ELR (cell line): ENCODE results near the gene FAM228B.
"Not testable (repeated sequence)": the region's sequence is repeated elsewhere in the genome, so short reads cannot be mapped to it uniquely, and the experiment has no call there.

ENCODE experiments used
- DNase-seq: peaks from one replicate; pipeline ENCODE4 v3.0.0-alpha.2; 2015; ENCODE audit warnings: low read depth

The FAM228B gene

DNA sequence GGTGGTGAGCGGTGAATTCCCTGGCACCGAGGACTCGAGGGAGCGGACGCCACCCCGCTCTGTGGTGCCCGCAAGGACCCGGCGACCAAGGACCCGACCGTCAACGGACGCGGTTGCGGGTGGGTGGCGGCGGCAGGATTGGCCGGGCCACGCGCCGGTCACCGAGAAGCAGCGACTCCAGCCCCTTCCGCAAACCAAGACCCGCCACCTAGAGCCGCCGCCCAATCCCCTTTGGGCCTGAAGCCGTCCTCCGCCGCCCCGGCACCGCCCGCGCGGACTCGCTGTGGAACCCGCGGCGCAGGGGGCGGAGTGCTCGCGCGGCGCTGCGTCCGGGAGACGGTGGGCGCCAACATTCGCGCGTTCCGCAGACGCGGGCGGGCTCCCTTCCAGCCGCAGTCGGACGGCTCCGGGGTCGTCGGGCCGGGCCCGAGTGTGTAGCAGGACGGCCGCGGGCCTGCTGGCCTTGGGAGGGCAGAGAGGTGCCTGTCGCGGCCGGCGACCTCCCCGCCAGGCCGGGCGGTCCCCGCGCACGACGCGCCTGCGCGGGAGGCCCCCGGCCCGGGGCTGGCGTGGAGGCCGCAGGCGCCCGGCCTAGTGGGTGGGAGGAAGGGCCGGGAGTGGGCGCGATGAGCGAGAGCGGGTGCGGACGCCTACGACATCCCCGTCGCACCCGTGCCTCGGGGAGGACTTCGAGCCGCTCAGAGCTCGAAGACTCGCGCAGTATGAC lies at the start of gene FAM228B, which contains the start of gene PFN4:
Gene FAM228B (plus strand): TSS at position 275 of the 727 bp plus-strand sequence. CDS start 893 bp downstream, outside the sequence.
Gene PFN4 (minus strand): TSS at position 140 of the 727 bp plus-strand sequence. CDS start 799 bp downstream, outside the sequence.
- peak; percentile 88 for DNase-seq

DNA sequence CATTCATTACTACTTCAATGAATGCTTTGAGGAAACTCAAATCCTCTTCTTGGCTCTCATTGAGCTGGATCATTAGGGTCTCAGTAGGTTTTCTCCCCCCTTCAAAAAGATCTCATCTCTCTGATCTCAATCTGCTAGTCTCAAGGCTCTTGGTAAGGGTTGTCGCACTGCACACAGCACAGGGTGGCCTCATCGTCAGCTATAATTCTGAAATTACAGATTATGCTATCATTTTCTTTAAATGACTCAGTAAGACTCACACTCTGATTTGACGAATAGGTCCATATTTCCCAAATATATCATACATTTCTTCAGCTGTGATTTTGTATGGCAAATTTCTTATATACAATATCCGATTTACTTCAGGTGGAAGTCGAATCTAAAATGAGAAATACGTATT lies 49.5 kb upstream of the FAM228B start:
- DNase-seq = no peak

DNA sequence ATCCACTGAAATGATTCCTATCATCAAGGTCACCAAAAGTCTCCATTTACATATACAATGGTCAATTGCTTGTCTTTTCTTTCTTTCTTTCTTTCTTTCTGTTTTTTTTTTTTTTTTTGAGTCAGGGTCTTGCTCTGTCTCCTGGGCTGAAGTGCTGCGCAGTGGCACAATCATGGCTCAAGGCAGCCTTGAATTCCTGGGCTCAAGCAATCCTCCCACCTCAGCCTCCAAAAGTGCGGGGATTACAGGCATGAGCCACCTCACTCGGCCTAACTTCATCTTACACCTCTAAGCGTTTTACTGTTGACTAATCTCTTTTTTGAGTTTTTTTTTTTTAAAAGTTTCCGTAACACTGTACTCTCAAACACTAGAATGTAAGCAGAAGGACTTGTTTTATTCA lies 48.0 kb upstream of the FAM228B start:
- no peak for DNase-seq

DNA sequence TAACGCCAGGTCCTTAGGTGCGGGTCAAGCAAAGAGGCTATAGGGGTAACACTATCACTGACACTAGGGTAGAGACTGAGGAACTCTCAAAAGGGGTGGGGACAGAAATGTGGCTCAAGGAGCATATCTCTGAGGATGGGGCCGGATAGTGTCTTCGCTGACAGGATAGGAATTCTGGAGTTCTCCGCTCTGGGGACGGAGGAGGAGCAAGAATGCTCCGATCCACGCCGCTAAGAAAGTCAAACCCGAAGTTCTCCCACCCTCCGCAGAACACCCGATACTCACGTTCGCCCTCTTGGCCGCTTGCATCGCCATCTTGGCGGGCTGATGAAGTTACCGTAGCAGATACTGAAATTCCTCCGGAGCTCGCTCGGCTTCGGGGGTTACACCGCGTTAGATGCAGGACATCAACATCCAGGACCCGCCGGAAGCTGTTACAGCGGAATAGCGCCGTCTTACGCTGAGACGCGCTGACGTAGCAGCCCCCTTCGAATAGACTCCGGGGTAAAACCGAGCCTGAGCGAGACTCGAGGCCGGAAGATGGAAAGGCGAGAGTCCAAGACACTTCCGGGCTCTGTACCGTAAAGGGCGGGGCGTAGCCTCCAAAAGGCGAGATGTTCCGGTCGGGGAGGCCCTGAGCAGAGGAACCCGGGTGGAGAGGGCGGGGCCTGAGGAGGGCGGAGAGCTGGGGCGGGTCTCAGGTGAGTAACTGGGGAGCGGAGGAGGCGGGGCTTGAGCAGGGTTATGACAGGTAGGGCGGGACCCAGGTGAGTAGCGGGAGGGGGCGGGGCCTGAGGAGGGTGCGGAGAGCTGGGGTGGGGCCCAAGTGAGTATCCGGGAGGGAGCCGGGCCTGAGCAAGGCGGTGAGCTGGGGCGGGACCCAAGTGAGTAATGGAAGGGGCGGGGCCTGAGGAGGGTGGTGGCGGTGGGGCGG lies 47.1 kb upstream of the FAM228B start, which contains the start of gene SF3B6:
Gene SF3B6 (minus strand): TSS at position 412 of the 934 bp plus-strand sequence. CDS start 97 bp downstream, at position 315.
- peak; percentile 99 for DNase-seq

DNA sequence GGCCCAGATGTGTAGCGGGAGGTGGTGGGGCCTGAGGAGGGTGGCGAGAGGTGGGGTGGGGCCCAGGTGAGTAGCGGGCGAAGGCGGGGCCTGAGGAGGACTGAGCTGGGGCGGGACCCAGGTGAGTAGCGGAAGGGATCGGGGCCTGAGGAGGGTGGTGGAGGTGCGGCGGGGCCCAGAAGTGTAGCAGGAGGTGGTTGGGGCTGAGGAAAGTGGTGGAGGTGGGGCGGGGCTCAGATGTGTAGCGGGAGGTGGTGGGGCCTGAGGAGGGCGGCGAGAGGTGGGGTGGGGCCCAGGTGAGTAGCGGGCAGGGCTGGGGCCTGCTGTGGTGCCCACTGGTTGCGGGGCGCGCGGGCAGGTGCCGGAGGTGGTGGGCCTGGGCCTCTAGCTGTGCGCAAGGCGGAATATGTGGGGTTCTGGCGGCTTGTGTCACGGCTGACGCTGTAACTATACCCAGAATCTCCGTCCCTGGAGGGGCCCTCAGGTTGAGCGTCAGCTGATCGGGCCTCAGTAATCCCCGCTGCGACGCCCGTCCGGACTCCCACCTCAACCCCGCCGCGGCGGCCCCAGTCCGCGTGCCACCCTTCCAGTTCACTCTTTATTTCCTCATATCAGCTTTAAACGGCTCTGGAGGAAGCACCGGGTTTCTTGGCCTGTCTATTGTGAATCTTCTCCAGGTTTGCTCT lies 46.3 kb upstream of the FAM228B start:
- DNase-seq = peak; percentile 32

DNA sequence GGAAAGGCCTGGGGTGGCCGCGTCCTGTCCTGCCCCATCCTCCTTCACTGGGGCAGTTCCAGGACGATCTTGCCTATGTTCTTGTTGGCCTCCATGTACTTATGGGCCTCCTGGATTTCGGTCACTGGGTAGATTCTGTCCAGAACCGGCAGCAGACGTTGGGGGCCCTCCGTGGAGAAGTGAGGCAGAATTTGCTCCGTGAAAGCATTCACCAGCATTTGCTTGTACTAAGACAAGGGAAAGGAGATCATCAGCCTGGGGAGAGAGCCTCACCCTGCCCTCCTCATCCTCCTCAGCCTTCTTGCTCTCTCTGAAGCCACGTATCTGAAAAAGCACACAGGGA lies 45.8 kb upstream of the FAM228B start:
- no peak for DNase-seq

DNA sequence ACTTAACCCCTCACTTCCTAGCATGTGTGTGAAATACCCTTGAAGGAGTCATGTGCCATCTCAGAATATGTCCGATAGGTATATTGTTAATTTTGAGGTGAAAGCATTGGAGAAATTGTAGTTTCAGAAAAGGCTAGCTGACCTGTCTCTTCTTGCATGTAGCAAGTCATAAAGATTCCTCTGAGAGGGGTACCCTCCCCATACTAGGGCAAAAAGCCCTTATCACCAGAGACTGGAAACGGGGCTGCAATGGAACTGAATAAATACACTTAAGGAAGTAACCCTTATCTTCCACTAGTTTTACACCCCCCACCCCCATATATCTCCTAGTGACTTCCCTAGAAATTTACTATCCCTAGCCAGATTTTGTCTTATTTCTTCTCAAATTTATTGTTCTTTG lies 45.4 kb upstream of the FAM228B start:
- DNase-seq = no peak

DNA sequence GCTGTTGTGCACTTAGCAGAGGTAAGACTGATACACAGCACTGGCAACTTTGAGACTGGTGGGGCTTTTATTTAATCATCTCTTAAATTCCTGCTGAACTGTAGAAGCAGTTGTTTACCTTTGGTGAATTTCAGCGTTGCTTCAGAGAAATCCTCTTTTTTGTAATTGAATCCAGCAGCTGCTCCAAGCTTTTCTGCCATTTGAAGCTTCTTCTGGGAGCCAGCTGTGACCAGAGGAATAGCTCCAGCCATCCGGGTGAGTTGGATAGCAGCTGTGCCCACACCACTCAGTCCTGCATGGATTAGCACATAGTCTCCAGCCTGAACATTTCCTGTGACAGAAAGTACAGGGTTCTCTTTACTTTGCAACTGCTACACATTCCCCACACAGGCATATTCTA lies 42.6 kb upstream of the FAM228B start:
- DNase-seq = no peak

DNA sequence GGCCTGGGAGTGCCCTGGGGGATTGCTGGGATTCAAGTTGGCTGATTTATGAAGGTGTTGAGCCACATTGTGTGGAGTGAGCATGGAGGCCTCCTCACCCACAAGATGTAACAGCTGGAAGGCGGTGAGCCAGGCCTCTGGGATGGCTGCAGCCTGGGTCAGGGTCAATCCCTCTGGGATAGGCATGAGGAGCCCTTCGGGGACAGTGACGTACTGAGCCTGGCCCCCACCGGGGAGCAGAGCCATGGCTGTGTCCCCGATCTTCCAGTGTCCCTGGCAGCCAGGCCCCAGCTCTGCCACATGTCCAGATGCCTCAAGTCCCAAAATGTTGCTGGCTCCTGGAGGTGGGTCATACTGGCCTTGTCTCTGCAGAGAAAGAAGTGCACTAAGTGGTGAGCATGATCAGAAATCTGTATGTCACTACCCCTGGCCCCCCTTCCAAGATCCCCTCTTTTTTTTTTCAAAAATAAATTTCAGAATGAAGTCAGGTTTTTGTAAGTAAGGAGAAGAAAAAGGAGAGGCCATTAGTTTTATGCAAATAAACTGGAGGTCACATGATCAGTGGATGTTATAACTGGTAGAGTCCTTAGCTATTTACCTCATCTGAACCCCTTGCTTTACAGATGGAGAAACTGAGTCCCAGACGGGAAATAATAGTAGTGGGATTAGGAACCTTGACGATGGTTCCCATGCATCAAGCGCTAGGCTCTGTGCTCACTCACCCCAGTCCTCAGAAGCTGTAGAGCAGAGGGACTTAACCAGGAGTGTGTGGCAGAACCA lies 40.3 kb upstream of the FAM228B start:
- DNase-seq = no peak

DNA sequence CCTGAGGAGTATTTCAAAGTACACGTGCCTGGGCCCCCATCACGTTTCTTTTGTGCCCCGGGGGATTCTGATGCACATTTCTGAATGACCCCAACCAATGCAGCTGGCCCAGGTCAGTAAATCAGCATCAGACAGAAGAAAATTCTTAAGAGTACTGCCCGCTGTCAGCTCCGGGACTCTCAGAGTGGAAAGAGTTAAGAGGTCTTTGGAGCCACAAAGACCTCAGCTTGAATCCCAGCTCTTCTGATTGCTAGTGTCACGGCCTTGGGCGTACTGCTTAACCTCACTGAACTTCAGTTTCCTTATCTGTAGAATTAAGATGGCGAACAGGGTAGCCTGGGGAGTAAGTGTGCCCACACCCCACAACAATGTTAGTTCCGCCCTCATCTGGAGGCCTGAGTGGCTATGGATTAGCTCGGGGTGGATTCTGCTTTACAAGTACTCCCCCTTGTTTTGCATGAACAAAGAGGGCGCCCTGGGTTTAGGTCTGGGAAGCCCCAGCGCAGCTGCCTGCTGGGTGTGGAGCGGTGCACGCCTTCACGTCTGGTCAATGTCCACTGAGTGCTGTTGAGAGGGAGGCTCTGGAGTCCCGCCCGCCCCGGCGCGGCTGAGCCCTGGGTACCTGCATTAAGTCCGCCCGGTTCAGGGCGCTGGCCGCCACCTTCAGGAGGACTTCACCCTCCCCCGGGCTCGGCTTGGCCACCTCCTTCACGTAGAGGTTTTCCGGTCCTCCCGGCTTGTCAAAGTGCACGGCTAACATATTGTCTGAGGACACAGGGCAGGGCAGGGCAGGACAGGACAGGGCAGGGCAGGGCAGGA lies 39.5 kb upstream of the FAM228B start:
- DNase-seq = peak; percentile 86

DNA sequence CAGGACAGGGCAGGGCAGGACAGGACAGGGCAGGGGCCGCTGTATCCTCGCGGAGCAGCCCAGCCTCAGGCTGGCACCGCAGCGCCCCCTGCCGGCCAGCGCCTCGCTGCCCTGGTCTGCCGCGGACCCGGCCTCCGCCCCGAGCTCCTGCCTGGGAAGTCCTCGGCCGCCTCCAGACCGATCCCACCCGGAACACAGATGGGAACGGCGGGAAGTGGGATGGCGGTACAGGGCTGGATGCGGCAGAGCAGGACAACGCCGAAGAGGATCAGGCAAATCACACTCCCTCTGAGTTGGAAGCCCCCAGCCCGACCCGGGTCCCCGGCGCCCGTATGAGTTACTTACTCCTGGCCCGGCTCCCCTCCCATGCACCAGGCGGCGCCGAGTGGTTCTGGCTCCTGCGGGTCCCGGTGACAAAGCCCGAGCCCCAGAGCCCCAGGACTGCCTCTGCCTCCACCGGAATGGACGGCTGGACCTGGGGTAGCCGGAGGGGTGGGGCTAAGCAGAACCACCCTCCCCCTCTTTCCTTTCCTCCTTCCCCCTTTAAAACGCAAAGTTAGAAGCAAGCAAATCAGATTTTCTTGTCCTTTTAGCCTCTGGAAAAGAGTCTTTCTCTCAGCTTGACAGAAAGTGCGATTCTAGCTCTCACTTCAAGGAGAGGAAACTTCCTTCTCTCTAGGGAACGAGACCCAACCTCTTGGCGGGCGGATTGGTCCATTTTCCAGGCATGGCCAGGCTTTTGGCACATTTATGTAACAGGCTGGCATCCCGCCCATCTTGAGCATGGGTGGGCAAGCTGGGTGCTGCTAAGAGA lies 38.7 kb upstream of the FAM228B start, which contains the start of gene TP53I3:
Gene TP53I3 (minus strand): TSS at position 449 of the 814 bp plus-strand sequence. CDS start 508 bp downstream, outside the sequence.
- DNase-seq = peak; percentile 89

DNA sequence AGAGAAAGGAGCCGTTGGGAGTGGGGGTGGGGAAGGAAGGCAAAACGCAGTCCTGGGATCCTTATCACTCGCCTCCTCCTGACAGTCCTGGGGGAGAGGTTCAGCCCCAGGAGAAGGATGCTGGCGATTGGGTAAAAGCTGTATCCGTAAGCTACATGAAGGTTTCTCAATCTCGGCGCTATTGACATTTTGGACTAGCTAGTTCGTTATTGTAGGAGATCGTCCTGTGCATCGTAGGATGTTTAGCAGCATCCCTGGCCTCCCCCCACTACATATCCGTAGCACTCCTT lies 38.1 kb upstream of the FAM228B start:
- DNase-seq = no peak

DNA sequence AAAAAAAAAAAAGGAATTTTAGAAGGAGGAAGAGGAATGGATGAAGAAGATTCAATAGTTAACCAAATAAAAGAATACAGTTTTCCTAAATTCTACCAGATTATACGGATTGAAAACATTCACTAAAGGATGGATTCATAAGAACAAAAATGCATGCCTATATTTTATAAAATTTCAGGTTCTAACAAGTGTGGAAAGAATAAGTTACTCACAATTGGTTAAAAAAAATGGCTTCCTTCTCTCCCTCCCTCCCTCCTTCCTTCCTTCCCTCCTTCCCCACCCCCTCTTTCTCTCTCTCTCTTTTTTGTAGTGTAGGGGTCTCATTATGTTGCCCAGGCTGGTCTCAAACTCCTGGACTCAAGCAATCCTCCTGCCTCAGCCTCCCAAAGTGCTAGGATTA lies 37.0 kb upstream of the FAM228B start:
- no peak for DNase-seq

DNA sequence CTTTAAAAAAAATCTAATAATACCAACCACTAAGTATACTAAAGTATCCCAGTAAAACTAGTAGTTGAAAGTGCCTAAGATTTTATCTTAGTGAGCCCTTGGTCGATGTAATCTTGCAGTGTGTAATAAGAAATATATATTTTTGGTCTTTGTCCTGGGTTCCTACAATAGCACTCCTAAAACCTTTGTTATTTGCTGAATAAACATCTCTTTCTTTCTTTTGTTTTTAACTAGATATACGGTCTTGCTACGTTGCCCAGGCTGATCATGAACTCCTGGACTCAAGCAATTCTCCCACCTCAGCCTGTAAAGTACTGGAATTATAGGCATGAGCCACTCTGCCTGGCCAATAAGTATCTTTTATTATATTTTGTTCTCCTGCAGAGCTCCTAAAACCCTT lies 36.2 kb upstream of the FAM228B start:
- DNase-seq = no peak

DNA sequence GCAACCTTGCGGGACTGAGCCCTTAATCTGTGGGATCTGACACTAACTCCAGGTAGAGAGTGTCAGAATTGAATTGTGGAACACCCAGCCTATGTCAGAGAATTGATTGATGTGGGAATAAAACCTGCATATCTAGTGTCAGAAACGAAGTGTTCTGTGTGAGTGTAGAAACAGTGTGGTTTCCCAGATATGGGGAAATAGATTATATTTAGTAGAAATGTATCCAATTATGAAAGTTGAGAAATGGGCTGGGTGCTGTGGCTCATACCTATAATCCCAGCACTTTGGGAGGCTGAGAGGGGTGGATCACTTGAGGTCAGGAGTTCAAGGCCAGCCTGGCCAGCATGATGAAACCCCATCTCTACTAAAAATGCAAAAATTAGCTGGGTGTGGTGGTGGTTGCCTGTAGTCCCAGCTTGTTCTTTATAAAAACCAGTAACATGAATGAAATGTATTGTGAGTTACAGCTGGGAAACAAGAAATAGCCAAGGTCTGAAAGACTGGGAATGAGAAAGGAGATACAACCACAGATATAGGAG lies 34.4 kb upstream of the FAM228B start:
- DNase-seq = no peak

DNA sequence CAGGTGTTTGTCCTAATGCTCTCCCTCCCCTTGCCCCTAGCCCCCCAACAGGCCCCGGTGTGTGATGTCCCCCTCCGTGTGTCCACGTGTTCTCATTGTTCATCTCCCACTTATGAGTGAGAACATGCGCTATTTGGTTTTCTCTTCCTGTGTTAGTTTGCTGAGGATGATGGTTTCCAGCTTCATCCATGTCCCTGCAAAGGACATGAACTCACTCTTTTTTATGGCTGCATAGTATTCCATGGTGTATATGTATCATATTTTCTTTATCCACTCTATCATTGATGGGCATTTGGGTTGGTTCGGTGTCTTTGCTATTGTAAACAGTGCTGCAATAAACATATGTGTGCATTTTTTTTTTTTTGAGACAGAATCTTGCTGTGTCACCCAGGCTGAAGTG lies 30.0 kb upstream of the FAM228B start:
- not testable (repeated sequence) for DNase-seq

DNA sequence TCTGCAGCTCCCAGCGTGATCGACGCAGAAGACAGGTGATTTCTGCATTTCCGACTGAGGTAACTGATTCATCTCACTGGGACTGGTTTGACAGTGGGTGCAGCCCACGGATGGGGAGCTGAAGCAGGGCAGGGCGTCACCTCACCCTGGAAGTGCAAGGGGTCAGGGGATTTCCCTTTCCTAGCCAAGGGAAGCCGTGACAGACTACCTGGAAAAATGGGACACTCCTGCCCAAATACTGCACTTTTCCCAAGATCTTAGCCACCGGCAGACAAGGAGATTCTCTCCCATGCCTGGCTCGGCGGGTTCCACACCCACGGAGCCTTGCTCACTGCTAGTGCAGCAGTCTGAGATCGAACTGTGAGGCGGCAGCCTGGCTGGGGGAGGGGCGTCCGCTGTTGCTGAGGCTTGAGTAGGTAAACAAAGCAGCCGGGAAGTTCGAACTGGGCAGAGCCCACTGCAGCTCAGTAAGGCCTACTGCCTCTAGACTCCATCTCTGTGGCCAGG lies 28.0 kb upstream of the FAM228B start:
- not testable (repeated sequence) for DNase-seq

DNA sequence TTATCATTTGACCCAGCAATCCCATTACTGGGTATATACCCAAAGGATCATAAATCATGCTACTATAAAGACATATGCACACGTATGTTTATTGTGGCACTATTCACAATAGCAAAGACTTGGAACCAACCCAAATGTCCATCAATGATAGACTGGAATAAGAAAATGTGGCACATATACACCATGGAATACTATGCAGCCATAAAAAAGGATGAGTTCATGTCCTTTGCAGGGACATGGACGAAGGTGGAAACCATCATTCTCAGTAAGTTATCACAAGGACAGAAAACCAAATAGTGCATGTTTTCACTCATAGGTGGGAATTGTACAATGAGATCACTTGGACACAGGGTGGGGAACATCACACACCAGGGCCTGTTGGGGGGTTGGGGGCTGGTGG lies 22.5 kb upstream of the FAM228B start:
- not testable (repeated sequence) for DNase-seq

DNA sequence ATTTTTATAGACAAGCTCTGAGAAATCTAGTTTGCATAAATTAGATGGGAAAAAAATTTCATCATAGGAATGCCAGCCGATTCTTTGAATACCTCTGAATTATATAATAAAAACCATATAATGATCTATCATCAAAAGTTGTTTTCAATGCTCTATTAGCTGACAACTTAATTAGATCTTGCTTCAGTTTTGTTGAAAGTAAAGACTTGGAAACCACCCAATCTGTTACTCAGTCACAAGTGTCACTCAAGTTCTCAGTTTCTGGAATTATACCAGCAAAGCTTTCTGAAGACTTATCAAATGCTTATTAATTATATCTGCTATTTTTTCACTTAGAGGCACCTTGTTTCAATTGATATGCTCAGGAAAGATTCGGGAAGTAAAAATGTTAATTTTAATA lies 21.3 kb upstream of the FAM228B start:
- DNase-seq = no peak
